ENCODE data around the gene MRPL28. TPM values are rescaled to one million over a fixed set of nuclear protein-coding genes. Genes with fewer than 3 reads are reported as not detected.
A peak's percentile ranks its signal among the peaks of the same experiment; 100 is the strongest.

Gene MRPL28
- total and polyA plus RNA-seq, 10 donors = 38.0 to 108 (median 55.8) TPM

DNA sequence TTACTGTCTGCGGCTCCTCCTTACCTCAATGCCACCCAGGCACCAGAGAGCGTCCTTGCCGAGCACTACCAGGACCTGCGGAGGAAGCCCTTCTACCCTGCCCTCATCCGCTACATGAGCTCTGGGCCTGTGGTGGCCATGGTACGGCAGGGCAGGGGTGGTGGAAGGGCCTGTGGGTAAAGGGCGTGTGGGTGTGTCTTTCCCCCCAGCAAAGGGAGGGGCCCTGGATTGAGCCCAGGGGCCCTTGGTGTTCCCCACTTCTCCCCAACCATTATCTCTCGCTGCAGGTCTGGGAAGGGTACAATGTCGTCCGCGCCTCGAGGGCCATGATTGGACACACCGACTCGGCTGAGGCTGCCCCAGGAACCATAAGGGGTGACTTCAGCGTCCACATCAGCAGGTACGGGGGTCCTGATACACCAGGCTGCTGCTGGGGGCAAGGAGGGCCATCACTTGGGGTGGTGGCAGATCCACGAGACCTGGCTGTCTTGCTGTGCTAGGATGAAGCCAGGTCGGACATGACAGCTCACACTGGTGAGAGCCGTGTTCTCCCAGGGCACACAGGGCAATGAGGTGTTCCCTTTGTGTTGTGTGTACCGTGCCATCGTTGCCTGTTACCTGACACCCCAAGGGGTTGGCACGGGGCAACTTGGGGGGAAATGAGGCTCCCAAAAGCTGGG lies 29.1 kb upstream of the MRPL28 start:
- TF ChIP-seq, protein P1, sequence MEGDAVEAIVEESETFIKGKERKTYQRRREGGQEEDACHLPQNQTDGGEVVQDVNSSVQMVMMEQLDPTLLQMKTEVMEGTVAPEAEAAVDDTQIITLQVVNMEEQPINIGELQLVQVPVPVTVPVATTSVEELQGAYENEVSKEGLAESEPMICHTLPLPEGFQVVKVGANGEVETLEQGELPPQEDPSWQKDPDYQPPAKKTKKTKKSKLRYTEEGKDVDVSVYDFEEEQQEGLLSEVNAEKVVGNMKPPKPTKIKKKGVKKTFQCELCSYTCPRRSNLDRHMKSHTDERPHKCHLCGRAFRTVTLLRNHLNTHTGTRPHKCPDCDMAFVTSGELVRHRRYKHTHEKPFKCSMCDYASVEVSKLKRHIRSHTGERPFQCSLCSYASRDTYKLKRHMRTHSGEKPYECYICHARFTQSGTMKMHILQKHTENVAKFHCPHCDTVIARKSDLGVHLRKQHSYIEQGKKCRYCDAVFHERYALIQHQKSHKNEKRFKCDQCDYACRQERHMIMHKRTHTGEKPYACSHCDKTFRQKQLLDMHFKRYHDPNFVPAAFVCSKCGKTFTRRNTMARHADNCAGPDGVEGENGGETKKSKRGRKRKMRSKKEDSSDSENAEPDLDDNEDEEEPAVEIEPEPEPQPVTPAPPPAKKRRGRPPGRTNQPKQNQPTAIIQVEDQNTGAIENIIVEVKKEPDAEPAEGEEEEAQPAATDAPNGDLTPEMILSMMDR (IDR thresholded peaks at IDR 0.05 in 8 of 11, conservative IDR thresholded peaks at IDR 0.05 in 3 of 11) = no peak
- peak in 1 of 3 donors; percentile 13 for TF ChIP-seq POLR2AphosphoS5 (IDR thresholded peaks at IDR 0.05)
- peak overlapping the region in 7 of 8 donors; percentile 90 to 98 (median 94) for H3K27ac ChIP-seq

DNA sequence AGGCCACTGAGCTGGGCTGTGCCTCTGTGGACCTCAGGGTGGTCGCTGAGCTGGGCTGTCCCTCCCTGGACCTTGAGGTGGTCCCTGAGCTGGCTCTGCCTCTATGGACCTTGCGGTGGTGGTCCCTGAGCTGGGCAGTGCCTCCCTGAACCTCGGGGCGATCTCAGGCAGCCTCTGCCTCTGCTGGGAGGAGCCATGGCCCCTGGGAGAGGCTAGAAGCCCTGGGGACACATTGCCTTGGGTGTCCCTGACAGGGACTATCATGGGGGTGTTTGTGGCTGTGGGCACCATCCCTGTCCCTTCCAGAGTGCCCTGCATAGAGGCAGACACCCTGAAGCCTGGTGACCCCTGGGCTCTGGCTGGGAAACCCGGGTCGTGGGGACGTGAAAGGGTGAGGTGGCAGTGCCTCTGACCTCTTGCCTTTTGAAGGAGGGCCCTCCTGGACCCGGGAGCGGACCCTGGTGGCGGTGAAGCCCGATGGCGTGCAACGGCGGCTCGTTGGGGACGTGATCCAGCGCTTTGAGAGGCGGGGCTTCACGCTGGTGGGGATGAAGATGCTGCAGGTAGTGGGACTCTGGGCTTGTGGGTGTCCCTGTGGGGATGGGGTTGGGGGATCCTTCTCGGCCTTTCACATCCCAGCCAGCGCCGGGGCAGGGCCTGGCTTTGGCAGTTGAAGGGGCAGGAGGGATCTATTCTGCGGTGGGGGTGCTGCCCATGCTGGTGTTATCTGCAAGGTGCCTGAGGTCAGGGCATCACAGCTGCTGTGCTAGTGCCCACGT lies 28.4 kb upstream of the MRPL28 start:
- intact Hi-C loops (cut with DNase I; ENCODE audit: low total_unique reads) = no loop called here
- peak overlapping the region in 5 of 8 donors; percentile 49 to 98 (median 80) for H3K27ac ChIP-seq

More for the DNA sequence above, 29.1 kb upstream of the MRPL28 start:
- Histone ChIP-seq H3K9me3 (no peaks in the 10 kb centered on the region), H3K36me3 (peaks cover 0 to 8% (median 0%) of the 10 kb centered on the region in 6 donors), H3K4me1 (peaks cover 6 to 65% (median 41%) of the 10 kb centered on the region in 6 donors), H3K4me3 (no peak overlapping the region), H3K27me3 (replicated peaks in 1 of 7) (no peaks in the 10 kb centered on the region)
- DNase-seq = no peak
- WGBS, 5 donors = 73 to 93% (median 88%) methylated on average over 10 to 22 of the region's 22 CpGs
- intact Hi-C loops (cut with DNase I; ENCODE audit: low total_unique reads) = no loop called here

DNA sequence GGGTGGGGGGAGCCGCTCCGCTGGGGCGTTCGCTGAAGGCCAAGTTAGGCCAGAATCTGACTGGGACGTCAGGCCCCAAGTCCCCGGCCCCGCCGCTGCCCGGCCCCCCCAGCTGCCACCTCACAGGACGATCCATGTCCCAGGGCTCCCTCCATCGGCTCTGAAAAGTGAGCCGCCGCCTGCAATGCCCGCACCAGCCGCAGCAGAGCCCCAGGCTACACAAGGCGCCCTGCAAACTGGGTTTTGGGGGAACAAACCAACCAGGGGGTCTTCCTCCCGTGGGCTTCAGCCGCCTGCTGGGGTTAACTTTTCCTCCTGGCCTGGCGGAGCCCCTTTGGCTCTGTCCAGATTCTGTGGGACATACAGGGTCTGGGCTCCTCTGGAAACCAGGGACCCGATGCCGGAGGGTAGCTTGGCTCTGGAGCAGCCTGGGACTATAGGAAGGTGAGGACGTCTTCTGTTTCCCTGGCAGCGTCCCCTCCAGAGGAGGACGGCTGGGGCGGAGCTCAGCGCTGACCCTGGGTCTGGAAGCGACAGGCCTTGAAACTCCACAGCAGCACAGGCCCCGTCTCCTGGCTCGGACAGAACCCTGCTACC lies 27.5 kb upstream of the MRPL28 start:
- no peaks in the 10 kb centered on the region for H3K9me3 ChIP-seq
- peak overlapping the region in 6 of 8 donors; percentile 49 to 98 (median 78) for H3K27ac ChIP-seq
- peaks cover 0 to 8% (median 0%) of the 10 kb centered on the region in 6 donors for H3K36me3 ChIP-seq
- peak overlapping the region in 4 of 8 donors; percentile 58 to 89 (median 66) for H3K4me3 ChIP-seq
- TF ChIP-seq POLR2A (IDR thresholded peaks at IDR 0.05) (no peak), POLR2AphosphoS5 (IDR thresholded peaks at IDR 0.05) (peak in 2 of 3 donors; percentile 47 to 58)
- TF ChIP-seq, protein P1 (IDR thresholded peaks at IDR 0.05 in 8 of 11, conservative IDR thresholded peaks at IDR 0.05 in 3 of 11) = peak in 7 of 11 experiments; percentile 22 to 56 (median 45)
- H3K27me3 ChIP-seq (replicated peaks in 1 of 7) = no peaks in the 10 kb centered on the region
- intact Hi-C loops (cut with DNase I; ENCODE audit: low total_unique reads) = no loop called here
- WGBS, 5 donors = 32 to 57% (median 39%) methylated on average over 14 to 29 of the region's 29 CpGs
- DNase-seq = peak; percentile 88
- H3K4me1 ChIP-seq = peaks cover 6 to 65% (median 41%) of the 10 kb centered on the region in 6 donors

More for the DNA sequence above, 28.4 kb upstream of the MRPL28 start:
- peaks cover 6 to 65% (median 41%) of the 10 kb centered on the region in 6 donors for H3K4me1 ChIP-seq
- H3K27me3 ChIP-seq (replicated peaks in 1 of 7) = no peaks in the 10 kb centered on the region
- WGBS, 5 donors = 78 to 84% (median 83%) methylated on average over 18 to 24 of the region's 24 CpGs
- no peak for DNase-seq
- H3K4me3 ChIP-seq = no peak overlapping the region
- no peaks in the 10 kb centered on the region for H3K9me3 ChIP-seq
- H3K36me3 ChIP-seq = peaks cover 0 to 8% (median 0%) of the 10 kb centered on the region in 6 donors
- TF ChIP-seq POLR2A (IDR thresholded peaks at IDR 0.05) (no peak), POLR2AphosphoS5 (IDR thresholded peaks at IDR 0.05) (peak in 1 of 3 donors; percentile 17)

DNA sequence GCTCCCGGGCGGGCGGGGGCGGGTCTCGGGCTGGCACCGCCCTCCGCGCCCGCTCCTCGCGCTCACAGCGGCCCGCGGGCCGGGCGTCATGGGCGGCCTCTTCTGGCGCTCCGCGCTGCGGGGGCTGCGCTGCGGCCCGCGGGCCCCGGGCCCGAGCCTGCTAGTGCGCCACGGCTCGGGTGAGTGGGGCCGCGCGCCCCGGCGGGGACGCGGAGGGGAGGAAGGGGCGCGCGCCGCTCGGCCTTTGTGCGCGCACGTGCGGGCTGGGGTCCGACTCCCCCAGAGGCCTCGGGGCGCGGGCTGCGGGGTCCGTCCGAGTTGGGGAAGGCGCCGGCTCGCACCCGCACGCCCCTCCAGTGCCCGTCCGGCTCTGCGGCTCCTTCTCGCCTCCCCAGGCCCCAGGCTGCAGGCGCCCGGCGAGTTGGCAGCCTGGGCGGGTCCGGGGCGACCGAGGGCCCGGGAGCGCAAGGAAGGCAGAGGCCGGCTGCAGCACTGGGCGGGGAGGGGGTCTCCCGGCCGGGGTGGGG lies 26.9 kb upstream of the MRPL28 start, which contains the start of gene NME4:
Gene NME4, plus strand, starts transcription at position 65 of the 527 bp plus-strand sequence. Its CDS starts 24 bp downstream, at position 89.
- H3K27me3 ChIP-seq (replicated peaks in 1 of 7) = no peaks in the 10 kb centered on the region
- 0 to 1% (median 0%) methylated on average over 23 to 75 of the region's 75 CpGs; no CpG with 5 or more reads in 1 of the 5 donors for WGBS, 5 donors
- intact Hi-C loops (cut with DNase I; ENCODE audit: low total_unique reads) = no loop called here

More for the DNA sequence above, 26.9 kb upstream of the MRPL28 start, which contains the start of gene NME4:
- peak; percentile 87 for DNase-seq
- H3K36me3 ChIP-seq = peaks cover 0 to 8% (median 0%) of the 10 kb centered on the region in 6 donors
- peaks cover 5 to 60% (median 37%) of the 10 kb centered on the region in 6 donors for H3K4me1 ChIP-seq
- H3K4me3 ChIP-seq = peak within 1 kb of the TSS; percentile 43 to 89 (median 56)
- H3K27ac ChIP-seq = peak within 1 kb of the TSS; percentile 66 to 98 (median 78)
- H3K9me3 ChIP-seq = peaks cover 0 to under 1% (median 0%) of the 10 kb centered on the region in 8 donors
- TF ChIP-seq POLR2AphosphoS5 (IDR thresholded peaks at IDR 0.05) (peak in 1 of 3 donors; percentile 43), POLR2A (IDR thresholded peaks at IDR 0.05) (no peak)
- TF ChIP-seq, protein P1 (IDR thresholded peaks at IDR 0.05 in 8 of 11, conservative IDR thresholded peaks at IDR 0.05 in 3 of 11) = no peak

Data from spleen (tissue), 11 donors.